Thyroid gland (tissue), 4 donors: ENCODE results near the gene UBC. TPM values are rescaled to one million over a fixed set of nuclear protein-coding genes. Genes with fewer than 3 reads are reported as not detected.
A peak's percentile ranks its signal among the peaks of the same experiment; 100 is the strongest.

Experiments used
- DNase-seq, 2 donors: peaks; one replicate each; pipeline ENCODE4 v3.0.0-alpha.2; 2019
- H3K27ac ChIP-seq, 3 donors: fragments of 200-600 bp; sonication (generic); 1 replicate in 2 of 3; 2 replicates in 1 of 3; pipeline ENCODE4 v1.5.1; 2016 to 2019; ENCODE audit warnings: mild to moderate bottlenecking in 1 of 3, moderate library complexity in 1 of 3
- H3K27me3 ChIP-seq: fragments of 200-600 bp; sonication (generic); one replicate; pipeline ENCODE4 v1.5.1; 2019
- H3K36me3 ChIP-seq, 2 donors: fragments of 200-600 bp; sonication (generic); one replicate each; pipeline ENCODE4 v1.5.1; 2016 to 2019
- H3K4me1 ChIP-seq, 2 donors: fragments of 200-600 bp; sonication (generic); one replicate each; pipeline ENCODE4 v1.5.1; 2017 to 2019
- H3K4me3 ChIP-seq, 3 donors: fragments of 200-600 bp; sonication (generic); replicated peaks in 1 of 3; 1 replicate in 2 of 3; 2 replicates in 1 of 3; pipeline ENCODE4 v1.5.1; 2016; ENCODE audit warnings: mild to moderate bottlenecking in 1 of 3
- H3K9me3 ChIP-seq: fragments of 200-600 bp; sonication (generic); one replicate; pipeline ENCODE4 v1.5.1; 2017
- CTCF ChIP-seq, 6 experiments: fragments of 200-600 bp in 3 of 6; fragments of 450-650 bp in 3 of 6; sonication (generic) in 3 of 6; IDR thresholded peaks; one replicate each; pipeline ENCODE4 v1.5.1; 2016 to 2019; ENCODE audit warnings: antibody characterized with exemption in 6 of 6, mild to moderate bottlenecking in 2 of 6, inconsistent platforms in 1 of 6, moderate library complexity in 1 of 6
- POLR2A ChIP-seq, 2 donors: fragments of 450-650 bp; IDR thresholded peaks; one replicate each; pipeline ENCODE4 v1.6.1; 2017; ENCODE audit warnings: antibody characterized with exemption in 2 of 2, mild to moderate bottlenecking in 2 of 2, moderate library complexity in 1 of 2
- WGBS, 2 donors: methylation state at CpG; one replicate each; pipeline ENCODE4 v1.1.5; 2017; 5-methylcytosine and 5-hydroxymethylcytosine counted together
- intact Hi-C: fragments of 100-400 bp; cut with DNase I; formaldehyde crosslinking; loops from one replicate; pipeline ENCODE4 v1.15.1; 2023
- microRNA-seq: library from miRNA; unstranded; fragments of <30 nt; microRNA quantifications from one replicate; pipeline ENCODE4, GENCODE V29; 2016
- small RNA-seq: library from RNA; depleted of rRNA; stranded (forward); fragments of <200 nt; gene quantifications from one replicate; pipeline ENCODE3, GENCODE V24; 2016
- total RNA-seq, 4 donors: library from RNA; depleted of rRNA; stranded (reverse); fragments of >200 nt; gene quantifications; one replicate each; pipeline ENCODE4 v1.2.3, GENCODE V29; 2016

UBC gene
- total RNA-seq, 4 donors from 2014 or later = 907 to 1,424 (median 1,000) TPM

GRCh38 chr12:124863416-124864325 is 50.8 kb downstream of the UBC start, which contains the start of gene SCARB1:
Gene SCARB1, minus strand, starts transcription at chr12:124863864. Its CDS starts 144 bp downstream, at chr12:124863720.
- 0 to 1% methylated on average over 31 to 46 of the region's 89 CpGs for WGBS, 2 donors
- intact Hi-C loops = no loop called here

GRCh38 chr12:124862768-124863415 is 51.6 kb downstream of the UBC start:
- peak overlapping the region; percentile 41 to 83 (median 58) for H3K4me3 ChIP-seq
- no peaks in the 10 kb centered on the region for H3K9me3 ChIP-seq
- TF ChIP-seq CTCF (IDR thresholded peaks at IDR 0.05) (no peak), POLR2A (IDR thresholded peaks at IDR 0.05) (no peak)
- intact Hi-C loops = no loop called here
- peak; percentile 46 to 51 for DNase-seq
- no peaks in the 10 kb centered on the region for H3K36me3 ChIP-seq
- H3K27me3 ChIP-seq = no peaks in the 10 kb centered on the region
- 39 to 56% methylated on average over 8 to 13 of the region's 22 CpGs for WGBS, 2 donors
- H3K27ac ChIP-seq = peak overlapping the region in 2 of 3 donors; percentile 41 to 49
- peaks cover 4 to 16% of the 10 kb centered on the region in 2 donors for H3K4me1 ChIP-seq

More at GRCh38 chr12:124863416-124864325, 50.8 kb downstream of the UBC start, which contains the start of gene SCARB1:
- Histone ChIP-seq H3K9me3 (no peaks in the 10 kb centered on the region), H3K27ac (peak within 1 kb of the TSS in 2 of 3 donors; percentile 41 to 49), H3K27me3 (no peaks in the 10 kb centered on the region), H3K4me1 (peaks cover 4 to 16% of the 10 kb centered on the region in 2 donors), H3K4me3 (peak within 1 kb of the TSS; percentile 41 to 83 (median 58)), H3K36me3 (no peaks in the 10 kb centered on the region)
- DNase-seq = peak; percentile 83
- TF ChIP-seq POLR2A (IDR thresholded peaks at IDR 0.05) = peak; percentile 8 to 68
- no peak for TF ChIP-seq CTCF (IDR thresholded peaks at IDR 0.05)

GRCh38 chr12:124861898-124862676 is 52.4 kb downstream of the UBC start:
- H3K36me3 ChIP-seq = no peaks in the 10 kb centered on the region
- H3K4me1 ChIP-seq = peaks cover 4 to 16% of the 10 kb centered on the region in 2 donors
- TF ChIP-seq POLR2A (IDR thresholded peaks at IDR 0.05) = no peak
- no peak for TF ChIP-seq CTCF (IDR thresholded peaks at IDR 0.05)
- intact Hi-C loops = no loop called here
- no peaks in the 10 kb centered on the region for H3K9me3 ChIP-seq
- no peak overlapping the region for H3K27ac ChIP-seq
- 79 to 91% methylated on average over 7 to 8 of the region's 8 CpGs for WGBS, 2 donors
- no peaks in the 10 kb centered on the region for H3K27me3 ChIP-seq
- H3K4me3 ChIP-seq = no peak overlapping the region
- DNase-seq = no peak

Small RNA genes within 50 kb of the gene (microRNA-seq; reads per million reads assigned to microRNA genes)
- not detected for gene MIR5188

Small RNA genes within 50 kb of the gene (small RNA-seq; reads per million reads assigned to genes)
- gene MIR5188 (0.28 reads per million), gene RNU6-927P (not detected)

Other genes starting within 250 kb of the UBC start
- gene SCARB1, start 50.8 kb downstream of the UBC start, total RNA-seq = 10 to 100 TPM; 10.9 to 16.0 (median 15.4) TPM
- 10 to 100 TPM in 2 of 4 donors, 1 to 10 TPM in 2; 8.3 to 16.0 (median 10.1) TPM for gene DHX37, start 74.5 kb upstream of the UBC start, total RNA-seq
- 10 to 100 TPM in 1 of 4 donors, 1 to 10 TPM in 3; 3.8 to 11.1 (median 7.7) TPM for gene BRI3BP, start 79.0 kb upstream of the UBC start, total RNA-seq
- gene AACS, start 150.8 kb upstream of the UBC start, total RNA-seq = 10 to 100 TPM; 14.8 to 24.0 (median 20.1) TPM